Activated CD4-positive, alpha-beta memory T cell treated with anti-CD3 and anti-CD28 coated beads for 36 hours (primary cell): ENCODE results near the gene SMIM35. TPM values are rescaled to one million over a fixed set of nuclear protein-coding genes. Genes with fewer than 3 reads are reported as not detected.

ENCODE experiments used
- CTCF ChIA-PET: fragments of 350-600 bp; sonication (Branson Sonifier 250); formaldehyde crosslinking; loops from one replicate; lab custom pipeline; 2021; ENCODE audit warnings: antibody characterized with exemption, inconsistent platforms; lab: Charles Lee
- POLR2A ChIA-PET: fragments of 350-600 bp; sonication (Branson Sonifier 250); formaldehyde crosslinking; loops from one replicate; lab custom pipeline; 2021; ENCODE audit warnings: antibody characterized with exemption; lab: Charles Lee
- DNase-seq: peaks from one replicate; pipeline ENCODE4 v3.0.0-alpha.2; 2020
- H3K27ac Mint-ChIP-seq: one replicate; pipeline ENCODE4 v1.8.0; 2021; ENCODE audit warnings: mixed read lengths
- H3K27me3 Mint-ChIP-seq: one replicate; pipeline ENCODE4 v1.8.0; 2021; ENCODE audit warnings: mixed read lengths
- H3K36me3 Mint-ChIP-seq: one replicate; pipeline ENCODE4 v1.8.0; 2021; ENCODE audit warnings: mixed read lengths
- H3K4me1 Mint-ChIP-seq: one replicate; pipeline ENCODE4 v1.8.0; 2021; ENCODE audit warnings: low read depth, mixed read lengths
- H3K4me3 Mint-ChIP-seq: one replicate; pipeline ENCODE4 v1.8.0; 2021; ENCODE audit warnings: mild to moderate bottlenecking, mixed read lengths
- H3K9me3 Mint-ChIP-seq: one replicate; pipeline ENCODE4 v1.8.0; 2021; ENCODE audit warnings: mixed read lengths
- intact Hi-C: fragments of 100-400 bp; cut with micrococcal nuclease; formaldehyde crosslinking; loops from one replicate; pipeline ENCODE4 v1.15.1; 2023
- total RNA-seq, 2 experiments: library from RNA; stranded (reverse); gene quantifications; one replicate each; pipeline ENCODE4 v1.2.3, GENCODE V29; 2021

Gene SMIM35
- total RNA-seq, 2 experiments from 2014 or later: 0.22 to 0.40 TPM

DNA sequence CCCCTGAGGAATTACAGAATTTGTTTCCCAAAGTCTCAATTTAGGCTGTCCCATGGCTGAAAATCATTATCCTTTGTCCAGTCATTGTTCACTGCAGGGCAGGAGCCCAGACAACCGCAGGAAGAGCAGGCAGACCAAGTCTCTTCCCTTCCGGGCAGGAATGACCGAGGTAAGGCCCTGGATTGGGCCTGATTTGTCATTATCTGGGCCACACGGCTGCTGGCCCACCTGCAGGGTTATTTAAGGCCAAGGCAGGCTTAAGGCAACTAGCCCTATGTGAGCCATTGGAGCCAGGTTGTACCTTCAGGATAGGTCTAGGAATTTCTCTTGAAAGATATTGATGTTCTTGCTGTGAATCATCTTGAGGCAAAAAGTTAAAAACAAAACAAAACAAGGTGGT, 110.3 kb downstream of the SMIM35 start:
- no peak for DNase-seq
- Mint-ChIP-seq H3K27ac (no peak overlapping the region), H3K9me3 (no peaks in the 10 kb centered on the region), H3K27me3 (no peaks in the 10 kb centered on the region), H3K4me1 (peaks cover 78% of the 10 kb centered on the region), H3K36me3 (peaks cover 20% of the 10 kb centered on the region), H3K4me3 (no peak overlapping the region)
- ChIA-PET POLR2A (interaction anchor here (1.9 kb wide), 1 partner anchor 9 kb away, joined by 8 read pairs; the partner anchor contains the start of gene IL10RA), CTCF (interaction anchor here (2.4 kb wide), 1 partner anchor 29 kb away, joined by 13 read pairs; no protein-coding TSS in a partner anchor)
- intact Hi-C loops: no loop called here

GRCh38 chr11:117973503-117973860, 113.3 kb downstream of the SMIM35 start:
- Mint-ChIP-seq H3K4me1 (peaks cover 83% of the 10 kb centered on the region), H3K36me3 (peaks cover 20% of the 10 kb centered on the region), H3K27ac (no peak overlapping the region), H3K4me3 (no peak overlapping the region), H3K27me3 (no peaks in the 10 kb centered on the region), H3K9me3 (no peaks in the 10 kb centered on the region)
- intact Hi-C loops: no loop called here
- DNase-seq: no peak
- ChIA-PET CTCF (interaction anchor here (1.0 to 1.8 kb wide), 4 partner anchors 11 to 80 kb away, joined by 3 to 12 read pairs (median 5); no protein-coding TSS in a partner anchor), POLR2A (interaction anchor here (0.6 to 1.4 kb wide), 3 partner anchors 13 to 632 kb away, joined by 3 to 6 read pairs (median 3); no protein-coding TSS in a partner anchor)

GRCh38 chr11:117972629-117973502, 113.9 kb downstream of the SMIM35 start:
- ChIA-PET CTCF (interaction anchor here (1.0 to 1.8 kb wide), 4 partner anchors 12 to 80 kb away, joined by 3 to 12 read pairs (median 5); no protein-coding TSS in a partner anchor), POLR2A (interaction anchor here (1.4 kb wide), 1 partner anchor 14 kb away, joined by 3 read pairs; no protein-coding TSS in a partner anchor)
- intact Hi-C loops: no loop called here
- H3K4me3 Mint-ChIP-seq: no peak overlapping the region
- peaks cover 82% of the 10 kb centered on the region for H3K4me1 Mint-ChIP-seq
- DNase-seq: no peak
- H3K27ac Mint-ChIP-seq: no peak overlapping the region
- no peaks in the 10 kb centered on the region for H3K9me3 Mint-ChIP-seq
- H3K27me3 Mint-ChIP-seq: no peaks in the 10 kb centered on the region
- peaks cover 16% of the 10 kb centered on the region for H3K36me3 Mint-ChIP-seq

- H3K4me3 Mint-ChIP-seq: no peak overlapping the region
- peaks cover 9% of the 10 kb centered on the region for H3K36me3 Mint-ChIP-seq
- H3K4me1 Mint-ChIP-seq: peaks cover 75% of the 10 kb centered on the region
- no peaks in the 10 kb centered on the region for H3K27me3 Mint-ChIP-seq
- no peaks in the 10 kb centered on the region for H3K9me3 Mint-ChIP-seq
- ChIA-PET POLR2A (interaction anchor here (1.4 to 2.8 kb wide), 2 partner anchors 14 to 15 kb away, joined by 3 to 19 read pairs; partner anchors contain the start of gene IL10RA), CTCF (no interaction called here)
- intact Hi-C loops: no loop called here
- no peak overlapping the region for H3K27ac Mint-ChIP-seq
- DNase-seq: no peak
Observed at GRCh38 chr11:117972044-117972443, 114.7 kb downstream of the SMIM35 start.

GRCh38 chr11:117970400-117971024, 116.3 kb downstream of the SMIM35 start:
- peaks cover 66% of the 10 kb centered on the region for H3K4me1 Mint-ChIP-seq

DNA sequence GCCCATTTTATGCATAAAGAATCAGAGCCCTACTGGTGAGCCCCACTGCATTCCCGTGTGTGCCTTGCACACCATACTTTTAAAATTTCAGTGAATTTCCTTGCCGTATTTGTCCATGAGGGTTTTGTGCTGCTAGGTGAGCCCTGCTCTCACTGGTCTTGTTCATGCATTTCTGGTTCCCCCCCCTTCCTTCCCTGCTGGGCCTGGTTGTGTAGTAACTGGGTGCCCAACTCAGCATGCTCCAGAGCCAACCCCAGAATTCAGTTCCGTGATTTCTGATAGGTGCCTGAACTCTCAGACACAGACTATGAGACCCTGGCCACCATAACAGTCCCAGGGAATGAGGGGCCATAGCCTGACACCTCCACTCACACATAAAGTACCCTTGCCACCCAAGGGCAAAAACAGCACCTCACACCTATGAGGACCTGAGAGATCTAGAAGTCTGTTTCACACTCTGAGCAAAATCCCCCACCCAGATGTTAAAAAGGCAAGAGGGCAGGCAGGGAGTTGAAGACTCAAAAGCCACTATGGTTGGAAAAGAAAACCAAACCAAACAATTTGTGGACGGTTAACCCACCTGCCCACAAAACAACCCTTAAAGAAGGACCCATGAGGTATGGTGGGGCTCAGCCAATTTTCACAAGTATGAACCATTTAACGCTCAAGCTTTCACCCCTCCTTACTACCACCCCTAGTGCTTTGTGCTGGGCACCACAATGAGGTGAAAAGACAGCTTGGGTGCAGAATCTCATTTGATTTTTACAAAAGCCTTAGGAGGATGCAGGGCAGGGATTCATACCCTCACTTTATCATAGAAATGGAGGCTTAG, 117.4 kb downstream of the SMIM35 start:
- peaks cover 57% of the 10 kb centered on the region for H3K4me1 Mint-ChIP-seq
- H3K36me3 Mint-ChIP-seq: no peaks in the 10 kb centered on the region
- ChIA-PET CTCF (interaction anchor here (1.5 kb wide), 1 partner anchor 23 kb away, joined by 6 read pairs; no protein-coding TSS in a partner anchor), POLR2A (interaction anchor here (1.2 to 2.8 kb wide), 2 partner anchors 17 to 18 kb away, joined by 5 to 19 read pairs; partner anchors contain the start of gene IL10RA)
- DNase-seq: no peak
- peak overlapping the region; percentile 36 for H3K27ac Mint-ChIP-seq
- no peaks in the 10 kb centered on the region for H3K27me3 Mint-ChIP-seq
- intact Hi-C loops: no loop called here
- no peaks in the 10 kb centered on the region for H3K9me3 Mint-ChIP-seq
- no peak overlapping the region for H3K4me3 Mint-ChIP-seq

More at GRCh38 chr11:117970400-117971024, 116.3 kb downstream of the SMIM35 start:
- ChIA-PET POLR2A (interaction anchor here (0.7 to 2.8 kb wide), 7 partner anchors 8 to 32 kb away, joined by 3 to 19 read pairs (median 5); partner anchors contain the start of gene IL10RA), CTCF (interaction anchor here (1.5 kb wide), 1 partner anchor 24 kb away, joined by 6 read pairs; no protein-coding TSS in a partner anchor)
- Mint-ChIP-seq H3K9me3 (no peaks in the 10 kb centered on the region), H3K36me3 (no peaks in the 10 kb centered on the region), H3K27me3 (no peaks in the 10 kb centered on the region), H3K4me3 (peak overlapping the region; percentile 46), H3K27ac (peak overlapping the region; percentile 89)
- DNase-seq: peak; percentile 71
- intact Hi-C loops: loop anchor here (1.0 to 2.0 kb wide), 3 partner anchors 17 to 32 kb away; no protein-coding TSS in a partner anchor

- no peak for DNase-seq
- ChIA-PET POLR2A (interaction anchor here (1.2 kb wide), 1 partner anchor 14 kb away, joined by 4 read pairs; no protein-coding TSS in a partner anchor), CTCF (interaction anchor here (1.0 to 1.7 kb wide), 2 partner anchors 20 to 87 kb away, joined by 4 to 6 read pairs; no protein-coding TSS in a partner anchor)
- Mint-ChIP-seq H3K27ac (no peak overlapping the region), H3K27me3 (no peaks in the 10 kb centered on the region), H3K4me3 (no peak overlapping the region), H3K9me3 (no peaks in the 10 kb centered on the region), H3K4me1 (peaks cover 37% of the 10 kb centered on the region), H3K36me3 (no peaks in the 10 kb centered on the region)
- intact Hi-C loops: no loop called here
Observed at GRCh38 chr11:117966908-117967307, 119.9 kb downstream of the SMIM35 start.

GRCh38 chr11:117962826-117963225, 123.9 kb downstream of the SMIM35 start:
- peaks cover 15% of the 10 kb centered on the region for H3K9me3 Mint-ChIP-seq
- ChIA-PET CTCF (no interaction called here), POLR2A (no interaction called here)
- H3K27ac Mint-ChIP-seq: no peak overlapping the region
- H3K4me1 Mint-ChIP-seq: peaks cover 33% of the 10 kb centered on the region
- intact Hi-C loops: no loop called here
- peaks cover 15% of the 10 kb centered on the region for H3K36me3 Mint-ChIP-seq
- H3K4me3 Mint-ChIP-seq: no peak overlapping the region
- DNase-seq: no peak
- no peaks in the 10 kb centered on the region for H3K27me3 Mint-ChIP-seq

DNA sequence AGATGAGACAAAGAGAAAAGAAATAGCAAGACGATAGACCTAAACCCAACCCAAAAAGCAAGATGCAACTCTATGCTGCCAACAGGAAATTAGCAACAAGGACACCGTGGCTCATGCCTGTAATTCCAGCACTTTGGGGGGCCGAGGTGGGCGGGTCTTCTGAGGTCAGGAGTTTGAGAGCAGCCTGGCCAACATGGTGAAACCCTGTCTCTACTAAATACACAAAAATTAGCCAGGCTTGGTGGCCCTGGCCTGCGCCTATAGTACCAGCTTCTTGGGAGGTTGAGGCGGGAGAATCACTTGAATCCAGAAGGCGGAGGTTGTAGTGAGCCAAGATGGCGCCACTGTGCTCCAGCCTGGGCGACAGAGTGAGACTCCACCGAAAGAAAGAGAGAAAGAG, 124.9 kb downstream of the SMIM35 start:
- DNase-seq: no peak
- Mint-ChIP-seq H3K4me3 (no peak overlapping the region), H3K4me1 (peaks cover 33% of the 10 kb centered on the region), H3K9me3 (peaks cover 20% of the 10 kb centered on the region), H3K27ac (no peak overlapping the region), H3K36me3 (peaks cover 22% of the 10 kb centered on the region), H3K27me3 (no peaks in the 10 kb centered on the region)
- ChIA-PET POLR2A (no interaction called here), CTCF (interaction anchor here (2.5 kb wide), 1 partner anchor 16 kb away, joined by 27 read pairs; no protein-coding TSS in a partner anchor)
- intact Hi-C loops: no loop called here

DNA sequence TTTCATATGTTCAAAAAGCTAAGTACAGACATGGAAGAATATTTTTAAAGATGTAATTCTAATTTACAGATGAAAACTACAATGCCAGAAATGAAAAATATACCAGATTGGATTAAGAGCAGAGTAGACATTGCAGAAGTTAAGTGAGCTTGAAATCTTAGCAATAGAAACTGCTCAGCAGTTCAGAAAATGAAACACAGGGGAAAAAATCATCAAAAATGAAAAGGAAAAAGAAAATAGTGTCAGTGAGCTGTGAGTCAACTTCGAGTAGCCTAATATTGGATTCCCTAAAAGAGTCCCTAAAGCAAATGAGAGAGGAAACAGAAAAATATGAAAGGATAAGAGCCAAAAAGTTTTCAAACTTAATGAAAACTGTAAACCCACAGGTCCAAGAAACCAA, 126.4 kb downstream of the SMIM35 start:
- H3K9me3 Mint-ChIP-seq: peaks cover 20% of the 10 kb centered on the region
- no peaks in the 10 kb centered on the region for H3K27me3 Mint-ChIP-seq
- CTCF ChIA-PET: interaction anchor here (0.8 to 2.5 kb wide), 7 partner anchors 10 to 116 kb away, joined by 3 to 27 read pairs (median 5); no protein-coding TSS in a partner anchor
- peaks cover 22% of the 10 kb centered on the region for H3K36me3 Mint-ChIP-seq
- intact Hi-C loops: no loop called here
- H3K27ac Mint-ChIP-seq: peak overlapping the region; percentile 78
- POLR2A ChIA-PET: interaction anchor here (0.7 to 2.0 kb wide), 6 partner anchors 9 to 86 kb away, joined by 3 to 7 read pairs (median 4); partner anchors contain the start of gene IL10RA
- no peak overlapping the region for H3K4me3 Mint-ChIP-seq
- DNase-seq: no peak
- peaks cover 32% of the 10 kb centered on the region for H3K4me1 Mint-ChIP-seq
